H1 (cell line): ENCODE results near the gene NAXD. TPM values are rescaled to one million over a fixed set of nuclear protein-coding genes. Genes with fewer than 3 reads are reported as not detected.

Experiments
- ATF2 ChIP-seq: IDR thresholded peaks from 2 replicates; pipeline ENCODE4 v1.6.1; 2012; ENCODE audit warnings: low read length, inconsistent platforms
- CHD7 ChIP-seq: fragments of 300-600 bp; sonication (generic); IDR thresholded peaks from 2 replicates; pipeline ENCODE4 v1.7.1; 2012; ENCODE audit warnings: low read length, moderate library complexity, mild to moderate bottlenecking, inconsistent platforms; ENCODE audit not compliant: insufficient replicate concordance
- FOSL1 ChIP-seq: IDR thresholded peaks from 2 replicates; pipeline ENCODE4 v1.6.1; 2011; ENCODE audit warnings: mild to moderate bottlenecking, low read depth, low read length, moderate library complexity; ENCODE audit not compliant: insufficient read depth
- HDAC6 ChIP-seq: IDR thresholded peaks from one replicate; pipeline ENCODE4 v1.7.1; 2012; ENCODE audit warnings: low read depth, mild to moderate bottlenecking, inconsistent platforms, low read length, moderate library complexity
- MAFK ChIP-seq: IDR thresholded peaks from 2 replicates; pipeline ENCODE4 v1.6.1; 2012; ENCODE audit warnings: low read depth, mild to moderate bottlenecking, improper control_type of control experiment, low read length
- RFX5 ChIP-seq: IDR thresholded peaks from 2 replicates; pipeline ENCODE4 v1.6.1; 2011; ENCODE audit warnings: low read depth, low read length, improper control_type of control experiment, borderline replicate concordance
- RXRA ChIP-seq: IDR thresholded peaks from 2 replicates; pipeline ENCODE4 v1.6.1; 2011; ENCODE audit warnings: low read depth, mild to moderate bottlenecking, low read length, moderate library complexity; ENCODE audit not compliant: insufficient read depth
- SUZ12 ChIP-seq: fragments of 200-600 bp; sonication (generic); IDR thresholded peaks from 2 replicates; pipeline ENCODE4 v1.6.1; 2012; ENCODE audit warnings: mild to moderate bottlenecking, inconsistent platforms, low read length, moderate library complexity, mixed read lengths
- TEAD4 ChIP-seq: IDR thresholded peaks from 2 replicates; pipeline ENCODE4 v1.6.1; 2012; ENCODE audit warnings: low read depth, low read length, inconsistent platforms, mixed read lengths
- polyA plus RNA-seq, 7 experiments: library from polyadenylated mRNA; depleted of rRNA in 3 of 7; stranded (reverse) in 5 of 7; unstranded in 2 of 7; fragments of >200 nt in 5 of 7; fragments of 200-250 nt in 2 of 7; gene quantifications; 1 replicate in 5 of 7; 2 replicates in 1 of 7; 4 replicates in 1 of 7; pipeline versions ENCODE4 v1.2.1 to v1.2.3, GENCODE V29; 2011 to 2013; ENCODE audit warnings: missing spikeins in 2 of 7, mixed read lengths in 2 of 7
- total RNA-seq: library from RNA; stranded (reverse); fragmentation: NEBNext Ultra II Directional; extraction: Animal tissue kit (Norgen Biotek cat#: 25700); gene quantifications from 2 replicates; pipeline ENCODE4 v1.2.1, GENCODE V29; 2021

NAXD gene
- total and polyA plus RNA-seq, 2 of the 8 experiments (the other 6 are each of a cell fraction or from before 2014, with no cell fraction given): 25.4 to 35.5 TPM

GRCh38 chr13:110627761-110628476 is 12.6 kb downstream of the NAXD start (continued):
- TF ChIP-seq CHD7 (no peak), TEAD4 (no peak), RXRA (no peak), RFX5 (no peak), HDAC6 (no peak), SUZ12 (no peak), MAFK (no peak), ATF2 (no peak), FOSL1 (no peak)
